ENCODE data around the gene SEC61A2.

- TF ChIP-seq TAF1 (IDR thresholded peaks at IDR 0.05; ENCODE audit: low read depth) (no peak), CTCF (IDR thresholded peaks at IDR 0.05; ENCODE audit: poor library complexity, severe bottlenecking) (no peak)
Measured at GRCh38 chr10:12208460-12208859, 79.0 kb downstream of the SEC61A2 start.
